Measurements from ENCODE around the gene ITPR1. TPM values are rescaled to one million over a fixed set of nuclear protein-coding genes. Genes with fewer than 3 reads are reported as not detected.

The ITPR1 gene
- total RNA-seq, 1 experiment from 2014 or later = 5.8 TPM

DNA sequence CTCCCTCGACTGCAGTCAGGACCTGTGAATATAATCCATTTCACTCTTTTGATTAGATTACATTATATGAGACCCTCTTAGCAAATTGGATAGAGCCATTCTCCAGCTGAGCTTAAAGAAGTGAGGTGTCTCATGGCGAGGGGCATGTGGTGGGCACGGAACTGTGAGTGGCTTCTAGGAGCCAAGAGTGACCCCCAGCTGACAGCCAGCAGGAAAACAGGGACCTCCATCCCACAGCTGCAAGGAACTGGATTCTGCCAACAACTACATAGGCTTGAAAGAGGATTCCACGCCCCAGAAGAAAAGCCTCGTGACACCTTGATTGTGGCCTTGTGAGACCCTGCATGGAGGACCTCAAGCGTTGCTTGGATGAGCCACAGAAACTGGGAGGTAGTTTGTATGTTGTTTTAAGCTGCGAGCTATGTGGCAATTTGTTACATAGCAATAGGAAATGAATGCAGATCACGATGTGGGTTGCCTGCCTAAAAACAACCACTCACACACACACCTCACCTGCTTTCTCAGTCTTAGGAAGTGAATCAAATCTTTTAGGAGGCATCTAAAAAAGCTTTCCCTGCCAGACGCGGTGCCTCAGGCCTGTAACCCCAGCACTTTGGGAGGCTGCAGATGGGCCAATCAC, 401.9 kb downstream of the ITPR1 start:
- DNase-seq (ENCODE audit: low spot score) = no peak

DNA sequence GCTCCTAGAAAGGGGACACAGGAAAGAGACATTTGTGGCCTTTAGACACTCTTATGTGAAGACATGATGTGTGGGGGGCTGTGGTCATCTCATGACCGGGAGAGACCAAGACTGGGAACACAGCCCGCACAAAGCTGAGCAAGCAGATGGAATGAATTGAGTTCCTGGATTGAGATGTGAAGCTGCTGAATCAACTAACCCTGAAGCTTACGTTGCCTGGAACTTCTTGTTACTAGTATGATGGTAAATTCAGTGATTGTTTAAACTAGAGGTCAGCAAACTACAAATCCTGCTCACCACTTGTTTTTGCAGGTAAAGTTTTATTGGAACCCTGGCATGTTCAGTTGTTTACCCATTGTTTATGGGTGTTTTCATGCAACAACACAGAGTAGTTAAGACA, 402.7 kb downstream of the ITPR1 start:
- no peak for DNase-seq (ENCODE audit: low spot score)

Other genes with a start within 250 kb of the ITPR1 start
- 40.8 and 51.6 TPM in 2 replicates for gene SETMAR, start 190.0 kb upstream of the ITPR1 start, total RNA-seq (2014; rRNA removed; shearing (Covaris generic))
- gene SUMF1, start 26.1 kb upstream of the ITPR1 start, total RNA-seq (2014; rRNA removed; shearing (Covaris generic)) = 39.7 and 45.4 TPM in 2 replicates